GM18873 (cell line): Measurements from ENCODE around the gene PTGES2.
"Not testable (repeated sequence)": the region's sequence is repeated elsewhere in the genome, so short reads cannot be mapped to it uniquely, and the experiment has no call there.

ENCODE experiments used
- ATAC-seq: cut with Tn5 transposase; IDR thresholded peaks from one replicate; pipeline ENCODE4 v1.9.1; 2021; ENCODE audit warnings: mild to moderate bottlenecking, moderate library complexity, moderate number of reproducible peaks; ENCODE audit not compliant: unreplicated experiment, low FRiP score

Gene PTGES2

GRCh38 chr9:128139621-128140020 is 12.1 kb upstream of the PTGES2 start:
- no peak for ATAC-seq

GRCh38 chr9:128138001-128138400 is 10.5 kb upstream of the PTGES2 start:
- ATAC-seq, result no peak

- no peak for ATAC-seq
Observed at GRCh38 chr9:128136816-128137793, 9.6 kb upstream of the PTGES2 start.

- not testable (repeated sequence) for ATAC-seq
Observed at GRCh38 chr9:128135561-128135960, 8.0 kb upstream of the PTGES2 start.

GRCh38 chr9:128132139-128132538 is 4.6 kb upstream of the PTGES2 start:
- ATAC-seq, result not testable (repeated sequence)

GRCh38 chr9:128131346-128131745 is 3.8 kb upstream of the PTGES2 start:
- ATAC-seq, result not testable (repeated sequence)

- not testable (repeated sequence) for ATAC-seq
Observed at GRCh38 chr9:128130651-128131050, 3.1 kb upstream of the PTGES2 start.

GRCh38 chr9:128129976-128130590 is 2.6 kb upstream of the PTGES2 start:
- ATAC-seq, result not testable (repeated sequence)

GRCh38 chr9:128128836-128129590 is 1.5 kb upstream of the PTGES2 start:
- ATAC-seq, result no peak

- peak; percentile 56 for ATAC-seq
Observed at GRCh38 chr9:128127990-128128835, 684 bp upstream of the PTGES2 start.

- ATAC-seq, result no peak
Observed at GRCh38 chr9:128125580-128126354, 1.8 kb downstream of the PTGES2 start.

GRCh38 chr9:128124873-128125579 is 2.5 kb downstream of the PTGES2 start:
- ATAC-seq, result no peak

GRCh38 chr9:128124451-128124850 is 3.1 kb downstream of the PTGES2 start:
- ATAC-seq, result no peak

GRCh38 chr9:128123451-128124080 is 4.0 kb downstream of the PTGES2 start:
- ATAC-seq, result no peak

- no peak for ATAC-seq
Observed at GRCh38 chr9:128122809-128123175, 4.7 kb downstream of the PTGES2 start.

- no peak for ATAC-seq
Observed at GRCh38 chr9:128121924-128122808, 5.4 kb downstream of the PTGES2 start.

- no peak for ATAC-seq
Observed at GRCh38 chr9:128121466-128121810, 6.1 kb downstream of the PTGES2 start.
